SK-N-SH (cell line): ENCODE measurements around the gene NAA20. TPM values are rescaled to one million over a fixed set of nuclear protein-coding genes. Genes with fewer than 3 reads are reported as not detected.

Experiments
- CTCF ChIA-PET: fragments of 300-600, 350-600 bp; formaldehyde crosslinking; extraction: SDS; loops from one replicate; lab custom pipeline; 2021; lab: Yijun Ruan, JAX
- POLR2A ChIA-PET: fragments of 350-600 bp; sonication (Branson Sonifier 250); formaldehyde crosslinking; extraction: SDS; loops from one replicate; lab custom pipeline; 2020; ENCODE audit warnings: antibody characterized with exemption, inconsistent platforms; lab: Yijun Ruan, JAX
- DNase-seq: peaks from one replicate; pipeline ENCODE4 v3.0.0; 2012
- H2AFZ ChIP-seq: fragments of 200-600 bp; sonication (generic); 2 replicates; pipeline ENCODE4 v1.8.1; 2016; ENCODE audit warnings: antibody characterized with exemption, mild to moderate bottlenecking, low read depth
- H3F3A ChIP-seq: fragments of 200-600 bp; sonication (generic); replicated peaks from 2 replicates; pipeline ENCODE3; 2016; ENCODE audit warnings: antibody characterized with exemption, mild to moderate bottlenecking; ENCODE audit not compliant: insufficient read depth
- H3K27ac ChIP-seq, 2 experiments: fragments of 200-500 bp in 1 of 2; fragments of 200-600 bp in 1 of 2; sonication (Bioruptor generic) in 1 of 2; sonication (generic), shearing (Covaris generic) in 1 of 2; 2 replicates each; pipeline versions ENCODE4 v1.5.1 to v1.6.1; 2014 to 2016; ENCODE audit warnings: low read depth in 2 of 2, inconsistent platforms in 1 of 2, low read length in 1 of 2, mild to moderate bottlenecking in 1 of 2, mixed read lengths in 1 of 2
- H3K27me3 ChIP-seq: fragments of 200-600 bp; sonication (generic), shearing (Covaris generic); 2 replicates; pipeline ENCODE4 v1.6.1; 2016; ENCODE audit warnings: mixed run types; ENCODE audit not compliant: insufficient read depth
- H3K36me3 ChIP-seq, 2 experiments: fragments of 200-500 bp in 1 of 2; fragments of 200-600 bp in 1 of 2; sonication (Bioruptor generic) in 1 of 2; sonication (generic) in 1 of 2; replicated peaks in 1 of 2; 2 replicates each; pipeline versions ENCODE3 to v1.5.1; 2014 to 2016; ENCODE audit warnings: low read length in 1 of 2, mild to moderate bottlenecking in 1 of 2; ENCODE audit not compliant: insufficient read depth in 2 of 2, control insufficient read depth in 1 of 2
- H3K4me1 ChIP-seq, 2 experiments: fragments of 200-500 bp in 1 of 2; fragments of 200-600 bp in 1 of 2; sonication (Bioruptor generic) in 1 of 2; sonication (generic), shearing (Covaris generic) in 1 of 2; 2 replicates each; pipeline versions ENCODE4 v1.5.1 to v1.6.1; 2014 to 2016; ENCODE audit warnings: low read depth in 1 of 2, low read length in 1 of 2, mixed run types in 1 of 2; ENCODE audit not compliant: insufficient read depth in 2 of 2, control insufficient read depth in 1 of 2
- H3K4me2 ChIP-seq: fragments of 200-600 bp; sonication (generic), shearing (Covaris generic); 2 replicates; pipeline ENCODE4 v1.6.1; 2017; ENCODE audit warnings: mixed run types
- H3K4me3 ChIP-seq, 2 experiments: fragments of 200-500 bp in 1 of 2; fragments of 200-600 bp in 1 of 2; sonication (Bioruptor generic) in 1 of 2; sonication (generic), shearing (Covaris generic) in 1 of 2; 2 replicates each; pipeline versions ENCODE4 v1.5.1 to v1.8.1; 2014 to 2016; ENCODE audit warnings: low read depth in 2 of 2, inconsistent platforms in 1 of 2, low read length in 1 of 2, mild to moderate bottlenecking in 1 of 2, mixed read lengths in 1 of 2, moderate library complexity in 1 of 2
- H3K79me2 ChIP-seq: fragments of 200-600 bp; sonication (generic); 2 replicates; pipeline ENCODE4 v1.8.1; 2017; ENCODE audit warnings: mild to moderate bottlenecking; ENCODE audit not compliant: insufficient read depth
- H3K9ac ChIP-seq: fragments of 200-600 bp; sonication (generic); 2 replicates; pipeline ENCODE4 v1.6.1; 2017; ENCODE audit warnings: mixed run types
- H3K9me2 ChIP-seq: fragments of 200-600 bp; sonication (generic); 2 replicates; pipeline ENCODE4 v1.6.1; 2017; ENCODE audit warnings: mixed run types
- H3K9me3 ChIP-seq: fragments of 200-600 bp; sonication (generic); 2 replicates; pipeline ENCODE4 v1.6.1; 2017; ENCODE audit warnings: mixed run types, mild to moderate bottlenecking, moderate library complexity
- H4K20me1 ChIP-seq: fragments of 200-600 bp; sonication (generic); 2 replicates; pipeline ENCODE4 v1.6.1; 2017; ENCODE audit warnings: mild to moderate bottlenecking, mixed run types; ENCODE audit not compliant: insufficient read depth
- EP300 ChIP-seq, 2 experiments: IDR thresholded peaks; 2 replicates each; pipeline versions ENCODE4 v1.4.0 to v1.6.1; 2012; ENCODE audit warnings: borderline replicate concordance in 1 of 2, low read depth in 1 of 2, low read length in 1 of 2
- FOSL2 ChIP-seq: IDR thresholded peaks from 2 replicates; pipeline ENCODE4 v1.4.0; 2012; ENCODE audit warnings: low read depth, mild to moderate bottlenecking, moderate library complexity, borderline replicate concordance
- FOXM1 ChIP-seq: IDR thresholded peaks from 2 replicates; pipeline ENCODE4 v1.4.0; 2012; ENCODE audit warnings: low read depth, mild to moderate bottlenecking
- GABPA ChIP-seq: IDR thresholded peaks from 2 replicates; pipeline ENCODE4 v1.4.0; 2012; ENCODE audit warnings: low read depth, mild to moderate bottlenecking
- GATA2 ChIP-seq: sonication (generic); formaldehyde crosslinking; IDR thresholded peaks from 2 replicates; pipeline ENCODE4 v1.5.0; 2020; ENCODE audit warnings: mild to moderate bottlenecking, missing genetic modification reagents
- JUND ChIP-seq: IDR thresholded peaks from 2 replicates; pipeline ENCODE4 v1.4.0; 2012
- MAX ChIP-seq: IDR thresholded peaks from 2 replicates; pipeline ENCODE4 v1.4.0; 2012; ENCODE audit warnings: low read depth
- MEF2A ChIP-seq: IDR thresholded peaks from 2 replicates; pipeline ENCODE4 v1.4.0; 2012; ENCODE audit warnings: low read depth, borderline replicate concordance
- POLR2AphosphoS5 ChIP-seq: IDR thresholded peaks from 2 replicates; pipeline ENCODE4 v1.6.1; 2012; ENCODE audit warnings: low read depth, low read length
- RCOR1 ChIP-seq: fragments of 150-350 bp; IDR thresholded peaks from 2 replicates; pipeline ENCODE4 v1.6.1; 2017; ENCODE audit warnings: antibody characterized with exemption, low read length
- SIN3A ChIP-seq: IDR thresholded peaks from 2 replicates; pipeline ENCODE4 v1.6.1; 2012; ENCODE audit warnings: low read depth, mild to moderate bottlenecking, low read length, moderate library complexity, borderline replicate concordance
- SMC3 ChIP-seq: IDR thresholded peaks from 2 replicates; pipeline ENCODE4 v1.6.1; 2012; ENCODE audit warnings: low read depth, low read length, improper control_type of control experiment
- TAF1 ChIP-seq: IDR thresholded peaks from 2 replicates; pipeline ENCODE4 v1.6.1; 2012; ENCODE audit warnings: low read depth, mild to moderate bottlenecking, low read length, moderate library complexity, borderline replicate concordance
- TCF12 ChIP-seq: IDR thresholded peaks from 2 replicates; pipeline ENCODE4 v1.4.0; 2012
- TEAD4 ChIP-seq: IDR thresholded peaks from 2 replicates; pipeline ENCODE4 v1.4.0; 2012; ENCODE audit warnings: mild to moderate bottlenecking, borderline replicate concordance; ENCODE audit not compliant: insufficient read depth
- USF2 ChIP-seq: fragments of 150-350 bp; IDR thresholded peaks from 2 replicates; pipeline ENCODE4 v1.6.1; 2017; ENCODE audit warnings: antibody characterized with exemption, low read length, low read depth, borderline replicate concordance
- YY1 ChIP-seq: IDR thresholded peaks from 2 replicates; pipeline ENCODE4 v1.4.0; 2012; ENCODE audit warnings: low read depth, mild to moderate bottlenecking
- WGBS: methylation state at CpG from one replicate; pipeline ENCODE4 v1.1.6; 2017; ENCODE audit warnings: low lambda C conversion rate; 5-methylcytosine and 5-hydroxymethylcytosine counted together
- polyA plus RNA-seq, 3 experiments: library from polyadenylated mRNA; depleted of rRNA; stranded (reverse); fragments of >200 nt; gene quantifications; 2 replicates each; pipeline ENCODE4 v1.2.3, GENCODE V29; 2012
- TF ChIP-seq, protein P1 (sequence below): IDR thresholded peaks from 2 replicates; pipeline ENCODE4; 2012
- TF ChIP-seq, protein P2 (sequence below): IDR thresholded peaks from 2 replicates; pipeline ENCODE4 v1.4.0; 2012; ENCODE audit warnings: low read depth, borderline replicate concordance

The NAA20 gene
- polyA plus RNA-seq, 1 of the 3 experiments (the other 2 are of a cell fraction) = 85.0 TPM

DNA sequence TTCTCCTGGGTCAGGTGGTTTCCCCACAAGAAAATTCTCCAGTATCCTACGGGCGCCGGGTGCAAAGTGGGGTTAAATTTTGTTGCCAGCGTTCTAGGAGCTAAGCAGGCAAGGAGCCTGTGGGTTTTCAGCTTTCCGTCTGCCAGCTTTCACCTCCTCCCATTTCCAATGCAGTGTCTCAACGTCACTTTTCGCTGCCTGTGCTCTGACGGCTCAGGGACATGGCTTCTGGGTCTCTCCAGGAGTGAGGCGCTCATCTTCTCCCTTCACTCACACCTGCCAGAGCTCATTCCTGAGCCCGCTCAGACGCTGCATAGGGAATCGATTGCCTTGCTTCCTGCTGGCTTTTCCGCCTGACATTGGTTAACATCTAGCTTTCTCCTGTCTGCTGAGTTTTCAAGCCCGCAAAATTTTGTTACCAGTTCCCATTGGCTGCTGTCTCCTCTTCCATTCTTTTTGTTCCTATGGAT is 7.3 kb upstream of the NAA20 start:
- H3K4me3 ChIP-seq = no peak overlapping the region
- no peak overlapping the region for H2AFZ ChIP-seq
- no peaks in the 10 kb centered on the region for H3K9me2 ChIP-seq
- 95% methylated on average over 14 of the region's 14 CpGs for WGBS
- no peak overlapping the region for H3K9ac ChIP-seq
- no peaks in the 10 kb centered on the region for H3K9me3 ChIP-seq
- no peak for DNase-seq
- no peaks in the 10 kb centered on the region for H3K36me3 ChIP-seq
- H3K4me1 ChIP-seq = peaks cover 0 to 5% of the 10 kb centered on the region in 2 experiments; a peak in 3 of 4 replicates
- H3K79me2 ChIP-seq = no peaks in the 10 kb centered on the region
- TF ChIP-seq YY1 (no peak), USF2 (no peak), GATA2 (CRISPR knock-in tag) (no peak), GABPA (no peak), TAF1 (no peak), EP300 (IDR thresholded peaks at IDR 0.05; ENCODE audit: borderline replicate concordance in 1 of 2, low read depth in 1 of 2, low read length in 1 of 2) (no peak), TEAD4 (no peak), SIN3A (no peak), MEF2A (no peak), POLR2AphosphoS5 (no peak), JUND (no peak), SMC3 (no peak), MAX (no peak)
- TF ChIP-seq, protein P1, sequence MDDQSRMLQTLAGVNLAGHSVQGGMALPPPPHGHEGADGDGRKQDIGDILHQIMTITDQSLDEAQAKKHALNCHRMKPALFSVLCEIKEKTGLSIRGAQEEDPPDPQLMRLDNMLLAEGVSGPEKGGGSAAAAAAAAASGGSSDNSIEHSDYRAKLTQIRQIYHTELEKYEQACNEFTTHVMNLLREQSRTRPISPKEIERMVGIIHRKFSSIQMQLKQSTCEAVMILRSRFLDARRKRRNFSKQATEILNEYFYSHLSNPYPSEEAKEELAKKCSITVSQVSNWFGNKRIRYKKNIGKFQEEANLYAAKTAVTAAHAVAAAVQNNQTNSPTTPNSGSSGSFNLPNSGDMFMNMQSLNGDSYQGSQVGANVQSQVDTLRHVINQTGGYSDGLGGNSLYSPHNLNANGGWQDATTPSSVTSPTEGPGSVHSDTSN = no peak
- ChIA-PET POLR2A (no interaction called here), CTCF (interaction anchor here (0.8 to 1.2 kb wide), 2 partner anchors 15 to 227 kb away, joined by 3 read pairs; no protein-coding TSS in a partner anchor)
- H4K20me1 ChIP-seq = no peaks in the 10 kb centered on the region
- H3F3A ChIP-seq = peaks cover 7% of the 10 kb centered on the region
- H3K27me3 ChIP-seq = no peaks in the 10 kb centered on the region
- H3K4me2 ChIP-seq = no peak overlapping the region
- peak overlapping the region; percentile 11 to 45; a peak in 2 of 4 replicates for H3K27ac ChIP-seq

DNA sequence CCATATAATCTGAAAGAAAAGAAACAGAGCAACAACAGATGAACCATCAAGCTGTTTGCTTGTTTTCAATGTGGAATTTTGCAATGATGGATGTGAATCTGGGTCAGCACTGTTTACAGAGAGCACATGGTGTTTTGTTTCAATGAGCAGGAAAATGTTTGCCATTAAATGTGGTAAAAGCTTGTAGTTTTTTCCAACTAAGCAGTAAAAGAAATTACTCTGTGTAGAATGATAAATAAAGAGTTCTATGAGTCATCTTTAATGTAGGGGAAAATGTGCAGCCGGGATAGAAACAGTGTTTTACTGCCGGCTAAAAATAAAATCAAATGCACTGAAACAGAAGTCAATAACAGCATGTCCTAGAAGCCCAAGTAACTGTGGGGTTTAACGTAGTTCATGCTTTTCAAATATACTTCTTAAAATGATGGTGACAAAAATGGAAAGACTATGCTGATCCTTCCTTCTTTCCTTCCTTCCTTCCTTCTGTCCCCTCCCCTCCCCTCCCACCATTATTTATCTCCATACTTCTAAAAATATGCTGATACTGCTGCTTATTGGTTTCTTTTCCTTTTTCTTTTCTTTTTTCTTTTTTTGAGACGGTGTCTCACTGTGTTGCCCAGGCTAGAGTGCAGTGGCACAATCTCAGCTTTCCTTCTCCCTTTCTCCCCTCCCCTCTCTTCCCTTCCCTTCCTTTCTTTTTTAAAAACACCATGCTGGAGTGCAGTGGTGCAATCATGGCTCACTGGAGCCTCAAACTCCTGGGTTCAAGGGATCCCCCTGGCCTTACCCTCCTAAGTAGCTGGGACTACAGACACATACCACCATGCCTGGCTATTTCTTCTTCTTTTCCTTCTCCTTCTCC is 6.3 kb upstream of the NAA20 start:
- peaks cover 0 to 5% of the 10 kb centered on the region in 2 experiments; a peak in 3 of 4 replicates for H3K4me1 ChIP-seq
- no peaks in the 10 kb centered on the region for H4K20me1 ChIP-seq
- peak overlapping the region; percentile 61 for H3K4me2 ChIP-seq
- H3F3A ChIP-seq = peaks cover 7% of the 10 kb centered on the region
- no peaks in the 10 kb centered on the region for H3K9me2 ChIP-seq
- 0 out of 4 replicates have a peak overlapping the region, but pooled peaks of 1 of the 2 experiments have one; percentile 8 for H3K4me3 ChIP-seq
- H3K79me2 ChIP-seq = no peaks in the 10 kb centered on the region
- no peaks in the 10 kb centered on the region for H3K9me3 ChIP-seq
- H3K27ac ChIP-seq = peak overlapping the region; percentile 11 to 45; a peak in 3 of 4 replicates
- no peak for DNase-seq
- no peak overlapping the region for H3K9ac ChIP-seq
- ChIA-PET POLR2A (no interaction called here), CTCF (interaction anchor here (0.8 to 1.2 kb wide), 2 partner anchors 12 to 16 kb away, joined by 3 read pairs; no protein-coding TSS in a partner anchor)
- H3K36me3 ChIP-seq = no peaks in the 10 kb centered on the region
- peak overlapping the region; percentile 53 for H2AFZ ChIP-seq
- 22% methylated on average over 4 of the region's 4 CpGs for WGBS
- no peaks in the 10 kb centered on the region for H3K27me3 ChIP-seq
- TF ChIP-seq JUND (peak; percentile 28; the same call in 1 of the 2 replicates), MEF2A (0 out of 2 replicates have a peak, but pooled peaks have one; percentile 20), FOXM1 (no peak), FOSL2 (0 out of 2 replicates have a peak, but pooled peaks have one; percentile 15), SMC3 (no peak), RCOR1 (no peak), SIN3A (no peak), GABPA (no peak), TCF12 (peak; percentile 17; the same call in 1 of the 2 replicates)
- TF ChIP-seq, protein P2, sequence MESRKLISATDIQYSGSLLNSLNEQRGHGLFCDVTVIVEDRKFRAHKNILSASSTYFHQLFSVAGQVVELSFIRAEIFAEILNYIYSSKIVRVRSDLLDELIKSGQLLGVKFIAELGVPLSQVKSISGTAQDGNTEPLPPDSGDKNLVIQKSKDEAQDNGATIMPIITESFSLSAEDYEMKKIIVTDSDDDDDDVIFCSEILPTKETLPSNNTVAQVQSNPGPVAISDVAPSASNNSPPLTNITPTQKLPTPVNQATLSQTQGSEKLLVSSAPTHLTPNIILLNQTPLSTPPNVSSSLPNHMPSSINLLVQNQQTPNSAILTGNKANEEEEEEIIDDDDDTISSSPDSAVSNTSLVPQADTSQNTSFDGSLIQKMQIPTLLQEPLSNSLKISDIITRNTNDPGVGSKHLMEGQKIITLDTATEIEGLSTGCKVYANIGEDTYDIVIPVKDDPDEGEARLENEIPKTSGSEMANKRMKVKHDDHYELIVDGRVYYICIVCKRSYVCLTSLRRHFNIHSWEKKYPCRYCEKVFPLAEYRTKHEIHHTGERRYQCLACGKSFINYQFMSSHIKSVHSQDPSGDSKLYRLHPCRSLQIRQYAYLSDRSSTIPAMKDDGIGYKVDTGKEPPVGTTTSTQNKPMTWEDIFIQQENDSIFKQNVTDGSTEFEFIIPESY = no peak
